Central memory CD8-positive, alpha-beta T cell (primary cell): ENCODE measurements around the gene FBXO41.

Experiments used
- ATAC-seq: fragments of 150-1000 bp; cut with Tn5 transposase; replicated peaks from 2 replicates; pipeline ENCODE4 v1.10.0; 2022; ENCODE audit warnings: mild to moderate bottlenecking, moderate FRiP score, moderate number of reproducible peaks; ENCODE audit not compliant: poor library complexity, severe bottlenecking; ENCODE audit errors: extremely low read depth
- DNase-seq, 2 donors: peaks; one replicate each; pipeline ENCODE4 v3.0.0; 2021; ENCODE audit warnings: low spot score in 2 of 2
- H3K27ac Mint-ChIP-seq: one replicate; pipeline ENCODE4 v1.8.0; 2022; ENCODE audit warnings: low read depth, mild to moderate bottlenecking, moderate library complexity, mixed read lengths
- H3K27me3 Mint-ChIP-seq: one replicate; pipeline ENCODE4 v1.8.0; 2022; ENCODE audit warnings: mixed read lengths
- H3K36me3 Mint-ChIP-seq: one replicate; pipeline ENCODE4 v1.8.0; 2022; ENCODE audit warnings: mild to moderate bottlenecking, moderate library complexity, mixed read lengths; ENCODE audit not compliant: insufficient read depth
- H3K4me1 Mint-ChIP-seq: one replicate; pipeline ENCODE4 v1.8.0; 2022; ENCODE audit warnings: mixed read lengths
- H3K4me3 Mint-ChIP-seq: one replicate; pipeline ENCODE4 v1.8.0; 2022; ENCODE audit warnings: mild to moderate bottlenecking, moderate library complexity, mixed read lengths
- H3K9me3 Mint-ChIP-seq: one replicate; pipeline ENCODE4 v1.8.0; 2022; ENCODE audit warnings: mixed read lengths

The FBXO41 gene

GRCh38 chr2:73205611-73206010 is 78.7 kb downstream of the FBXO41 start:
- ATAC-seq (no peak), DNase-seq (no peak)
- no peak overlapping the region for H3K4me3 Mint-ChIP-seq
- H3K36me3 Mint-ChIP-seq: no peaks in the 10 kb centered on the region
- no peak overlapping the region for H3K27ac Mint-ChIP-seq
- no peaks in the 10 kb centered on the region for H3K4me1 Mint-ChIP-seq
- no peaks in the 10 kb centered on the region for H3K9me3 Mint-ChIP-seq
- peaks cover 63% of the 10 kb centered on the region for H3K27me3 Mint-ChIP-seq
